HG03159 (cell line): ENCODE measurements around the gene GFI1B.
"Not testable (repeated sequence)": the region's sequence is repeated elsewhere in the genome, so short reads cannot be mapped to it uniquely, and the experiment has no call there.

Experiments
- ATAC-seq: cut with Tn5 transposase; IDR thresholded peaks from one replicate; pipeline ENCODE4 v1.9.1; 2021; ENCODE audit warnings: mild to moderate bottlenecking, moderate library complexity; ENCODE audit not compliant: unreplicated experiment

Gene GFI1B

GRCh38 chr9:132990781-132991180 lies 12.3 kb downstream of the GFI1B start:
- ATAC-seq: no peak

GRCh38 chr9:132991351-132992300 lies 13.1 kb downstream of the GFI1B start:
- no peak for ATAC-seq

- ATAC-seq: no peak
Observed at GRCh38 chr9:132993511-132993939, 15.0 kb downstream of the GFI1B start.

GRCh38 chr9:132994410-132995120 lies 16.1 kb downstream of the GFI1B start:
- ATAC-seq: no peak

GRCh38 chr9:132995121-132995420 lies 16.6 kb downstream of the GFI1B start:
- no peak for ATAC-seq

GRCh38 chr9:132995879-132996278 lies 17.4 kb downstream of the GFI1B start:
- ATAC-seq: no peak

- no peak for ATAC-seq
Observed at GRCh38 chr9:132996526-132996925, 18.0 kb downstream of the GFI1B start.

GRCh38 chr9:132997591-132997990 lies 19.1 kb downstream of the GFI1B start:
- ATAC-seq: no peak

- not testable (repeated sequence) for ATAC-seq
Observed at GRCh38 chr9:132998221-132998620, 19.7 kb downstream of the GFI1B start.

GRCh38 chr9:132998831-132999635 lies 20.5 kb downstream of the GFI1B start:
- ATAC-seq: no peak

GRCh38 chr9:133002147-133003070 lies 23.9 kb downstream of the GFI1B start:
- no peak for ATAC-seq

- ATAC-seq: no peak
Observed at GRCh38 chr9:133003071-133003461, 24.6 kb downstream of the GFI1B start.

GRCh38 chr9:133003671-133004090 lies 25.2 kb downstream of the GFI1B start:
- no peak for ATAC-seq

- no peak for ATAC-seq
Observed at GRCh38 chr9:133004091-133004998, 25.9 kb downstream of the GFI1B start.

- no peak for ATAC-seq
Observed at GRCh38 chr9:133004999-133005760, 26.7 kb downstream of the GFI1B start.

- no peak for ATAC-seq
Observed at GRCh38 chr9:133005957-133006356, 27.5 kb downstream of the GFI1B start.

GRCh38 chr9:133006731-133007352 lies 28.3 kb downstream of the GFI1B start:
- ATAC-seq: no peak

GRCh38 chr9:133008406-133008805 lies 29.9 kb downstream of the GFI1B start:
- ATAC-seq: no peak
